ENCODE results near the gene BAD. TPM values are rescaled to one million over a fixed set of nuclear protein-coding genes. Genes with fewer than 3 reads are reported as not detected.

BAD gene
- total RNA-seq, 1 experiment from 2014 or later: 23.3 TPM

DNA sequence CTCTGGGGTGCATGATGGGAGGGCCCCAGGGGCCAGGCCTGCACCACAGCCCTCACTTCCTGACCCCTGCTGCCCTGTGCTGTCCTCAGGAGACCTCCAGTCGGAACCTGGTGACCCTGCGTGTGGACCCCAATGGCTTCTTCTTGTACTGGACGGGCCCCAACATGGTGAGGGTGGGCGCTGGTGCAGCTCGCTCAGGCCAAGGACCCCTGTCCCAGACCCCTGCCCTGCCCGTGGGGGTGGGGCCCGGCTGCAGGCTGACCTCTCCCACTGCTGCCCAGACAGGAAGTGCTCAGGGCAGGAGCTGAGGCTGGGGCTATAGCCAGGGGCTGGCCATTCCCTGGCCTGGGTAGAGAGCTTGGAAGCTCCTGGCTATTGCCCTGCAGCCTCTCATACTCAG, 30.1 kb downstream of the BAD start:
- Histone ChIP-seq H2BK15ac (ENCODE audit: low read depth, low read length) (no peak overlapping the region), H3K14ac (ENCODE audit: insufficient read depth, low read length) (no peak overlapping the region), H3K9me3 (ENCODE audit: control insufficient read depth, low read depth, low read length) (no peaks in the 10 kb centered on the region), H3K4me2 (ENCODE audit: insufficient read depth, insufficient read length, low read length) (no peak overlapping the region), H3K9ac (ENCODE audit: extremely low read depth, insufficient read length, low read length) (no peak overlapping the region), H3K56ac (ENCODE audit: insufficient read length, low read depth, low read length) (no peak overlapping the region), H2AK5ac (ENCODE audit: insufficient read length, low read length) (no peak overlapping the region), H3T11ph (ENCODE audit: low read length) (no peak overlapping the region), H2BK5ac (ENCODE audit: insufficient read length, low read length) (no peak overlapping the region), H3K27ac (ENCODE audit: insufficient read length, low read depth, low read length) (no peak overlapping the region), H2BK120ac (ENCODE audit: low read depth, low read length, poor library complexity, severe bottlenecking) (no peak overlapping the region), H3K4ac (ENCODE audit: low read depth, low read length) (no peak overlapping the region), H2BK20ac (ENCODE audit: low read depth, low read length, poor library complexity, severe bottlenecking) (no peak overlapping the region), H3K79me2 (ENCODE audit: insufficient read depth, low read length) (no peaks in the 10 kb centered on the region; the same call in 1 of the 2 replicates), H2AFZ (ENCODE audit: low read length) (no peak overlapping the region), H4K20me1 (ENCODE audit: control insufficient read depth, insufficient read depth, insufficient read length) (no peaks in the 10 kb centered on the region), H3K27me3 (ENCODE audit: insufficient read depth, low read length) (no peaks in the 10 kb centered on the region), H3K23ac (ENCODE audit: insufficient read length, low read depth, low read length) (no peak overlapping the region), H3K4me1 (ENCODE audit: insufficient read depth, low read length) (peaks cover 4% of the 10 kb centered on the region; the same call in 1 of the 2 replicates), H2BK12ac (ENCODE audit: insufficient read length, low read depth, low read length) (no peak overlapping the region), H3K18ac (ENCODE audit: insufficient read length, low read depth, low read length) (no peak overlapping the region), H4K91ac (ENCODE audit: insufficient read length, low read depth, low read length) (no peak overlapping the region), H4K5ac (ENCODE audit: insufficient read length, low read depth, low read length) (no peak overlapping the region), H3K23me2 (ENCODE audit: insufficient read length, low read depth, low read length, poor library complexity, severe bottlenecking) (peaks cover 16% of the 10 kb centered on the region), H4K8ac (replicated peaks; ENCODE audit: insufficient read length, low read depth, low read length) (no peak overlapping the region), H3K79me1 (ENCODE audit: insufficient read depth, low read depth, low read length, poor library complexity, severe bottlenecking) (peaks cover 3% of the 10 kb centered on the region)
- Mint-ChIP-seq H3K36me3 (ENCODE audit: insufficient read depth in 1 of 3, low read depth in 3 of 3) (peaks cover 28 to 51% (median 43%) of the 10 kb centered on the region in 3 experiments; a peak in 6 of 7 replicates), H3K27ac (no peak overlapping the region), H3K4me3 (0 out of 5 replicates have a peak overlapping the region, but pooled peaks of 1 of the 2 experiments have one; percentile 98), H3K9me3 (no peaks in the 10 kb centered on the region), H3K27me3 (ENCODE audit: low read depth) (no peaks in the 10 kb centered on the region), H3K4me1 (peaks cover 18 to 27% of the 10 kb centered on the region in 2 experiments)
- no CpG with 5 or more reads among the region's 7 CpGs for WGBS (ENCODE audit: extremely low coverage, insufficient read length, low lambda C conversion rate)
- DNase-seq: no peak
- TF ChIP-seq, protein P1, sequence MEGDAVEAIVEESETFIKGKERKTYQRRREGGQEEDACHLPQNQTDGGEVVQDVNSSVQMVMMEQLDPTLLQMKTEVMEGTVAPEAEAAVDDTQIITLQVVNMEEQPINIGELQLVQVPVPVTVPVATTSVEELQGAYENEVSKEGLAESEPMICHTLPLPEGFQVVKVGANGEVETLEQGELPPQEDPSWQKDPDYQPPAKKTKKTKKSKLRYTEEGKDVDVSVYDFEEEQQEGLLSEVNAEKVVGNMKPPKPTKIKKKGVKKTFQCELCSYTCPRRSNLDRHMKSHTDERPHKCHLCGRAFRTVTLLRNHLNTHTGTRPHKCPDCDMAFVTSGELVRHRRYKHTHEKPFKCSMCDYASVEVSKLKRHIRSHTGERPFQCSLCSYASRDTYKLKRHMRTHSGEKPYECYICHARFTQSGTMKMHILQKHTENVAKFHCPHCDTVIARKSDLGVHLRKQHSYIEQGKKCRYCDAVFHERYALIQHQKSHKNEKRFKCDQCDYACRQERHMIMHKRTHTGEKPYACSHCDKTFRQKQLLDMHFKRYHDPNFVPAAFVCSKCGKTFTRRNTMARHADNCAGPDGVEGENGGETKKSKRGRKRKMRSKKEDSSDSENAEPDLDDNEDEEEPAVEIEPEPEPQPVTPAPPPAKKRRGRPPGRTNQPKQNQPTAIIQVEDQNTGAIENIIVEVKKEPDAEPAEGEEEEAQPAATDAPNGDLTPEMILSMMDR (conservative IDR thresholded peaks at IDR 0.05): no peak
